H9 (cell line): ENCODE data around the gene FBXO24. TPM values are rescaled to one million over a fixed set of nuclear protein-coding genes. Genes with fewer than 3 reads are reported as not detected.
A peak's percentile ranks its signal among the peaks of the same experiment; 100 is the strongest.

Experiments
- DNase-seq: peaks from one replicate; pipeline ENCODE4 v3.0.0-alpha.2; 2017
- H2AFZ ChIP-seq: one replicate; pipeline ENCODE4 v1.6.1; 2013; ENCODE audit warnings: mild to moderate bottlenecking, low read length, control low read depth, moderate library complexity
- H2AK5ac ChIP-seq: 2 replicates; pipeline ENCODE4 v1.6.1; 2013; ENCODE audit warnings: low read length, control low read depth, mixed read lengths; ENCODE audit not compliant: insufficient read length
- H2BK120ac ChIP-seq: one replicate; pipeline ENCODE4 v1.6.1; 2013; ENCODE audit warnings: low read depth, mild to moderate bottlenecking, low read length, control low read depth, inconsistent platforms; ENCODE audit not compliant: poor library complexity, severe bottlenecking
- H2BK12ac ChIP-seq: 2 replicates; pipeline ENCODE4 v1.6.1; 2013; ENCODE audit warnings: low read length, control low read depth, mixed read lengths, low read depth; ENCODE audit not compliant: insufficient read length
- H2BK15ac ChIP-seq: 2 replicates; pipeline ENCODE4 v1.6.1; 2013; ENCODE audit warnings: low read depth, low read length, control low read depth
- H2BK20ac ChIP-seq: one replicate; pipeline ENCODE4 v1.6.1; 2013; ENCODE audit warnings: low read depth, mild to moderate bottlenecking, low read length, control low read depth, inconsistent platforms; ENCODE audit not compliant: poor library complexity, severe bottlenecking
- H2BK5ac ChIP-seq: 2 replicates; pipeline ENCODE4 v1.6.1; 2013; ENCODE audit warnings: low read length, control low read depth, mixed read lengths; ENCODE audit not compliant: insufficient read length
- H3K14ac ChIP-seq: 2 replicates; pipeline ENCODE4 v1.6.1; 2013; ENCODE audit warnings: low read length, control low read depth; ENCODE audit not compliant: insufficient read depth
- H3K18ac ChIP-seq: 2 replicates; pipeline ENCODE4 v1.6.1; 2013; ENCODE audit warnings: low read depth, mild to moderate bottlenecking, mixed read lengths, low read length, control low read depth; ENCODE audit not compliant: insufficient read length
- H3K23ac ChIP-seq: 2 replicates; pipeline ENCODE4 v1.6.1; 2013; ENCODE audit warnings: low read length, control low read depth, mixed read lengths, low read depth; ENCODE audit not compliant: insufficient read length
- H3K23me2 ChIP-seq: 2 replicates; pipeline ENCODE4 v1.6.1; 2013; ENCODE audit warnings: low read depth, mild to moderate bottlenecking, mixed read lengths, low read length, control low read depth; ENCODE audit not compliant: insufficient read length, poor library complexity, severe bottlenecking
- H3K27ac ChIP-seq: 2 replicates; pipeline ENCODE4 v1.5.1; 2013; ENCODE audit warnings: low read length, control low read depth, mixed read lengths, low read depth; ENCODE audit not compliant: insufficient read length
- H3K27me3 ChIP-seq: 2 replicates; pipeline ENCODE4 v1.6.1; 2013; ENCODE audit warnings: low read length, control low read depth, inconsistent platforms; ENCODE audit not compliant: insufficient read depth
- H3K4ac ChIP-seq: 2 replicates; pipeline ENCODE4 v1.6.1; 2013; ENCODE audit warnings: low read depth, mild to moderate bottlenecking, control low read depth, inconsistent platforms, low read length, moderate library complexity
- H3K4me1 ChIP-seq: 2 replicates; pipeline ENCODE4 v1.6.1; 2013; ENCODE audit warnings: low read length, control low read depth, inconsistent platforms; ENCODE audit not compliant: insufficient read depth
- H3K4me2 ChIP-seq: 2 replicates; pipeline ENCODE4 v1.6.1; 2013; ENCODE audit warnings: low read length, control low read depth, mixed read lengths; ENCODE audit not compliant: insufficient read length, insufficient read depth
- H3K56ac ChIP-seq: 2 replicates; pipeline ENCODE4 v1.6.1; 2013; ENCODE audit warnings: low read depth, mild to moderate bottlenecking, mixed read lengths, low read length, control low read depth; ENCODE audit not compliant: insufficient read length
- H3K79me1 ChIP-seq: 2 replicates; pipeline ENCODE4 v1.6.1; 2013; ENCODE audit warnings: low read depth, mild to moderate bottlenecking, moderate library complexity, low read length, control low read depth, inconsistent platforms; ENCODE audit not compliant: insufficient read depth, poor library complexity, severe bottlenecking
- H3K79me2 ChIP-seq: 2 replicates; pipeline ENCODE4 v1.6.1; 2013; ENCODE audit warnings: low read length, control low read depth, inconsistent platforms; ENCODE audit not compliant: insufficient read depth
- H3K9ac ChIP-seq: 2 replicates; pipeline ENCODE4 v1.6.1; 2013; ENCODE audit warnings: low read length, control low read depth, mixed read lengths; ENCODE audit not compliant: insufficient read length; ENCODE audit errors: extremely low read depth
- H3K9me3 ChIP-seq: one replicate; pipeline ENCODE4 v1.6.1; 2013; ENCODE audit warnings: low read depth, low read length, inconsistent platforms; ENCODE audit not compliant: control insufficient read depth
- H3T11ph ChIP-seq: one replicate; pipeline ENCODE4 v1.6.1; 2013; ENCODE audit warnings: mild to moderate bottlenecking, low read length, control low read depth, inconsistent platforms
- H4K20me1 ChIP-seq: one replicate; pipeline ENCODE4 v1.6.1; 2013; ENCODE audit not compliant: control insufficient read depth, insufficient read length, insufficient read depth
- H4K5ac ChIP-seq: 2 replicates; pipeline ENCODE4 v1.6.1; 2013; ENCODE audit warnings: low read depth, mild to moderate bottlenecking, mixed read lengths, low read length, control low read depth; ENCODE audit not compliant: insufficient read length
- H4K8ac ChIP-seq: replicated peaks from 2 replicates; pipeline ENCODE4 v1.6.1; 2013; ENCODE audit warnings: low read length, control low read depth, mixed read lengths, low read depth; ENCODE audit not compliant: insufficient read length
- H4K91ac ChIP-seq: 2 replicates; pipeline ENCODE4 v1.6.1; 2013; ENCODE audit warnings: low read depth, mild to moderate bottlenecking, moderate library complexity, mixed read lengths, low read length, control low read depth; ENCODE audit not compliant: insufficient read length
- H3K27ac Mint-ChIP-seq, 3 experiments: 2 replicates in 2 of 3; 3 replicates in 1 of 3; pipeline ENCODE4 v1.8.0; 2020 to 2021; ENCODE audit warnings: mixed read lengths in 3 of 3, mild to moderate bottlenecking in 1 of 3, moderate library complexity in 1 of 3
- H3K27me3 Mint-ChIP-seq: 2 replicates; pipeline ENCODE4 v1.8.0; 2021; ENCODE audit warnings: low read depth, mild to moderate bottlenecking, moderate library complexity, mixed read lengths
- H3K36me3 Mint-ChIP-seq, 3 experiments: 2 replicates in 2 of 3; 3 replicates in 1 of 3; pipeline ENCODE4 v1.8.0; 2020 to 2021; ENCODE audit warnings: low read depth in 3 of 3, mixed read lengths in 3 of 3; ENCODE audit not compliant: insufficient read depth in 1 of 3
- H3K4me1 Mint-ChIP-seq, 2 experiments: 2 replicates each; pipeline ENCODE4 v1.8.0; 2020; ENCODE audit warnings: mixed read lengths in 2 of 2
- H3K4me3 Mint-ChIP-seq, 2 experiments: 2 replicates in 1 of 2; 3 replicates in 1 of 2; pipeline ENCODE4 v1.8.0; 2020 to 2021; ENCODE audit warnings: mild to moderate bottlenecking in 2 of 2, mixed read lengths in 2 of 2, moderate library complexity in 1 of 2
- H3K9me3 Mint-ChIP-seq, 2 experiments: 2 replicates in 1 of 2; 3 replicates in 1 of 2; pipeline ENCODE4 v1.8.0; 2020; ENCODE audit warnings: mild to moderate bottlenecking in 2 of 2, mixed read lengths in 2 of 2, moderate library complexity in 1 of 2
- WGBS: extraction: QIAGEN DNeasy Blood & Tissue Kit; methylation state at CpG from one replicate; pipeline ENCODE4 v1.1.7; 2013; ENCODE audit warnings: missing lambda C conversion rate, low lambda C conversion rate, mixed read lengths; ENCODE audit not compliant: insufficient read length; ENCODE audit errors: extremely low coverage; 5-methylcytosine and 5-hydroxymethylcytosine counted together
- total RNA-seq: library from RNA; stranded (reverse); gene quantifications from 2 replicates; pipeline ENCODE4 v1.2.1, GENCODE V29; 2021
- TF ChIP-seq, protein P1 (sequence below): fragments of 200-600 bp; sonication (generic); conservative IDR thresholded peaks from 3 replicates; pipeline ENCODE4 v1.8.0; 2021; ENCODE audit warnings: antibody characterized with exemption, mild to moderate bottlenecking

FBXO24 gene
- total RNA-seq, 1 experiment from 2014 or later: 0.85 TPM

- no peak within 1 kb of the TSS for H3K56ac ChIP-seq
- no peaks in the 10 kb centered on the region for H3K9me3 ChIP-seq
- Mint-ChIP-seq H3K27ac (peak within 1 kb of the TSS; percentile 97 to 99 (median 99)), H3K4me1 (peaks cover 39 to 45% of the 10 kb centered on the region in 2 experiments), H3K27me3 (peaks cover 21% of the 10 kb centered on the region), H3K36me3 (peaks cover 3 to 9% (median 4%) of the 10 kb centered on the region in 3 experiments; a peak in 2 of 7 replicates), H3K4me3 (peak within 1 kb of the TSS; percentile 90 to 98), H3K9me3 (no peaks in the 10 kb centered on the region)
- H3K14ac ChIP-seq: peak within 1 kb of the TSS; percentile 94
- H2BK5ac ChIP-seq: no peak within 1 kb of the TSS
- peak within 1 kb of the TSS; percentile 85 for H3K18ac ChIP-seq
- H3K23me2 ChIP-seq: peaks cover 8% of the 10 kb centered on the region
- peak within 1 kb of the TSS; percentile 93 for H3K4me2 ChIP-seq
- no peak within 1 kb of the TSS for H2BK120ac ChIP-seq
- no peak within 1 kb of the TSS for H4K8ac ChIP-seq
- no peaks in the 10 kb centered on the region for H4K20me1 ChIP-seq
- H3K27ac ChIP-seq: no peak within 1 kb of the TSS
- no peaks in the 10 kb centered on the region for H3K27me3 ChIP-seq
- no peak within 1 kb of the TSS for H4K5ac ChIP-seq
- no peak within 1 kb of the TSS for H3T11ph ChIP-seq
- H3K23ac ChIP-seq: no peak within 1 kb of the TSS
- peak within 1 kb of the TSS; percentile 75 for H3K9ac ChIP-seq
- H2AFZ ChIP-seq: no peak within 1 kb of the TSS
- no peaks in the 10 kb centered on the region for H3K79me1 ChIP-seq
- WGBS: no CpG with 5 or more reads among the region's 61 CpGs
- H2BK20ac ChIP-seq: no peak within 1 kb of the TSS
- no peak within 1 kb of the TSS for H2BK15ac ChIP-seq
- no peak within 1 kb of the TSS for H3K4ac ChIP-seq
- no peak within 1 kb of the TSS for H2AK5ac ChIP-seq
- no peak within 1 kb of the TSS for H2BK12ac ChIP-seq
- H4K91ac ChIP-seq: no peak within 1 kb of the TSS
- no peaks in the 10 kb centered on the region for H3K79me2 ChIP-seq
- peaks cover 7% of the 10 kb centered on the region; the same call in 1 of the 2 replicates for H3K4me1 ChIP-seq
- peak; percentile 74 for DNase-seq
- TF ChIP-seq, protein P1, sequence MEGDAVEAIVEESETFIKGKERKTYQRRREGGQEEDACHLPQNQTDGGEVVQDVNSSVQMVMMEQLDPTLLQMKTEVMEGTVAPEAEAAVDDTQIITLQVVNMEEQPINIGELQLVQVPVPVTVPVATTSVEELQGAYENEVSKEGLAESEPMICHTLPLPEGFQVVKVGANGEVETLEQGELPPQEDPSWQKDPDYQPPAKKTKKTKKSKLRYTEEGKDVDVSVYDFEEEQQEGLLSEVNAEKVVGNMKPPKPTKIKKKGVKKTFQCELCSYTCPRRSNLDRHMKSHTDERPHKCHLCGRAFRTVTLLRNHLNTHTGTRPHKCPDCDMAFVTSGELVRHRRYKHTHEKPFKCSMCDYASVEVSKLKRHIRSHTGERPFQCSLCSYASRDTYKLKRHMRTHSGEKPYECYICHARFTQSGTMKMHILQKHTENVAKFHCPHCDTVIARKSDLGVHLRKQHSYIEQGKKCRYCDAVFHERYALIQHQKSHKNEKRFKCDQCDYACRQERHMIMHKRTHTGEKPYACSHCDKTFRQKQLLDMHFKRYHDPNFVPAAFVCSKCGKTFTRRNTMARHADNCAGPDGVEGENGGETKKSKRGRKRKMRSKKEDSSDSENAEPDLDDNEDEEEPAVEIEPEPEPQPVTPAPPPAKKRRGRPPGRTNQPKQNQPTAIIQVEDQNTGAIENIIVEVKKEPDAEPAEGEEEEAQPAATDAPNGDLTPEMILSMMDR: no peak
These were observed 440 bp upstream of the FBXO24 start, which contains the start of gene LRCH4 for GRCh38 chr7:100585511-100586265. Gene LRCH4 (minus strand): TSS chr7:100586129. CDS start chr7:100586100, 29 bp downstream.
